Measurements from ENCODE around the gene FAF1.

Gene FAF1

DNA sequence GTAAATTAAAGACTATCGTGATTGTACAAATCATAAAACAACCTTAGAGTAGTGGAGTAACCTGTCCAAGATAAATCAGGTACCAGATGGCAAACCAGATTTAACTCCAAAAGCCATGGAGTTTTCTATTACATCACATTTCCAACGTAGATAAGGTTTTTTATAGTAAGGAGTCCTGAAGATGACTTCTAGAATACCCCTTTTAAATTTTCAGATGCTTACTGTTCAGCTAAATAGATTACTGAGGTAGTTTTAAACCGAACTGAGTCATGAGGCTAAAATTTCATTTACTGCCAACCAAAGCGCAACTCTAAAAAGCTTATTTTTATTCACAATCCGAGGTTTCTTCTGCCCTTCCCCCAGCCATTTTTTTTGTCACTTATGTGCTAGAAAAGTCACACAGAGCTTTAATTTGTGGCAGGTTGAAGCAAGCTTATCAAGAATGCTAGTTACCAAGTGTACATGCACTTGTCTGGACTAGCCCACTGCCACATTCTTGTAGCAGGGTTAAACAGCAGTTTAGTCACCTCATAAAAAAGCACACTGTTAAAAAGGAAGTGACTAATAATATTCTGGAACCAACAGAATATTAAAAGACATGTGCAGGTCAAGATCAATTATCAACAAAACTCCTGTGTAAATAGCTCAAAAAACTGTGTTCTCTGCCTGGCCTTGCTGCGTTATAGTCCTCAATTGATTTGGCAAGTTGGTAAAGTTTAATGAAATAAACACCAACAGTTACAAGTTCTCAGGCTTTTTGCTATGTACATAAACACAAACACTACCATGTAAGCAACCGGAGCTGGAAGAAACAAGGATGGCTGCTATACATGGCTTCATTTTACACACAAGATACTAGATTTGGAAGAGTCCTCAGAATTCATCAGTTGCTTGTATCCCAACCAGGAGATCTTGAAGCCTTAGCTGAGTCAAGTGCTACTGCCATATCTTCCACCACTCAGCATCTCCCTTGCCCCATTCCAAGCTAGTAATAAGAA lies 356.5 kb downstream of the FAF1 start:
- DNase-seq (ENCODE audit: low spot score in 2 of 2) (no peak), ATAC-seq (replicated peaks; ENCODE audit: extremely low read depth, poor library complexity, severe bottlenecking) (no peak)
- no peak overlapping the region for H3K4me3 Mint-ChIP-seq
- no peaks in the 10 kb centered on the region for H3K4me1 Mint-ChIP-seq
- H3K27me3 Mint-ChIP-seq, result no peaks in the 10 kb centered on the region
- no peaks in the 10 kb centered on the region for H3K9me3 Mint-ChIP-seq
- H3K36me3 Mint-ChIP-seq (ENCODE audit: insufficient read depth), result peaks cover 2% of the 10 kb centered on the region
- no peak overlapping the region for H3K27ac Mint-ChIP-seq (ENCODE audit: low read depth)

DNA sequence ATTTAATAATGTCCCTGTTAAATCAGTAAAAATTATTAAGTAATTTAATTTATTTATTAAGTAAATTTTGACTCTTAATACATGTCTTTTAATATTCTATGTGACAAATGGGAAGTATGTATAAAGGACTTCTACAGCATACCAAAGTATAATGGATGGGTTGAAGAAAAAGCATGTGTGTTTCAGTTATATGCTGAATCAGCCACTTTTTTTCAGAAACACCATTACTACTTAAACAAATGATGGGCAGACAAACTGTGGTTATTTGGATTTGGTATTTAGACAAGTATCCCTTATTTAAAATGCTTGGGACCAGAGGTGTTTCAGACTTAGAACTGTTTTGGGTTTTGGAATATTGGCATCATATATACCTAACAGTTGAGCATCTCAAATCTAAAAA lies 360.5 kb downstream of the FAF1 start:
- no peaks in the 10 kb centered on the region for H3K27me3 Mint-ChIP-seq
- H3K4me1 Mint-ChIP-seq, result no peaks in the 10 kb centered on the region
- ATAC-seq (replicated peaks; ENCODE audit: extremely low read depth, poor library complexity, severe bottlenecking) (no peak), DNase-seq (ENCODE audit: low spot score in 2 of 2) (no peak)
- H3K36me3 Mint-ChIP-seq (ENCODE audit: insufficient read depth), result no peaks in the 10 kb centered on the region
- no peaks in the 10 kb centered on the region for H3K9me3 Mint-ChIP-seq
- H3K4me3 Mint-ChIP-seq, result no peak overlapping the region
- H3K27ac Mint-ChIP-seq (ENCODE audit: low read depth), result no peak overlapping the region

DNA sequence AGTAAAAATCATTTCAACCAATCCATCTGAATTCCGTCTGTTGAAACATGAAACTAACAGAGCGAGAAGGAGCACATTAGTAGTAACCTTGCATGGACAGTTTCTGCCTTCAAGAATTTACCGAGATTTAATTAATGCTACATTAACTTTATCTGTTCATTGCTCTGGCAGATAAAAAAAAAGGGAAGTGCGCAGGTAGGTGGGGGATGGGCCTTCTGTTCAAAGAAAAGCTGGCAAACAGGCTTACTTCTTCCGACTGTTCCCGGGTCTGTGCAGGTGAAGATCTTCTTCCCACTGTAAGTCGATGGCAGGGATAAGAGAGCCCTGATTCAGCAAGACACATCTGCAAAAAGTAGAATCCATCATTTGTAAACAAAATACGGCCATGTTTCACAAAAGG lies 364.2 kb downstream of the FAF1 start:
- Mint-ChIP-seq H3K27ac (ENCODE audit: low read depth) (no peak overlapping the region), H3K4me1 (no peaks in the 10 kb centered on the region), H3K4me3 (no peak overlapping the region), H3K27me3 (no peaks in the 10 kb centered on the region), H3K36me3 (ENCODE audit: insufficient read depth) (peaks cover 2% of the 10 kb centered on the region), H3K9me3 (no peaks in the 10 kb centered on the region)
- DNase-seq (ENCODE audit: low spot score in 2 of 2) (no peak), ATAC-seq (replicated peaks; ENCODE audit: extremely low read depth, poor library complexity, severe bottlenecking) (no peak)

DNA sequence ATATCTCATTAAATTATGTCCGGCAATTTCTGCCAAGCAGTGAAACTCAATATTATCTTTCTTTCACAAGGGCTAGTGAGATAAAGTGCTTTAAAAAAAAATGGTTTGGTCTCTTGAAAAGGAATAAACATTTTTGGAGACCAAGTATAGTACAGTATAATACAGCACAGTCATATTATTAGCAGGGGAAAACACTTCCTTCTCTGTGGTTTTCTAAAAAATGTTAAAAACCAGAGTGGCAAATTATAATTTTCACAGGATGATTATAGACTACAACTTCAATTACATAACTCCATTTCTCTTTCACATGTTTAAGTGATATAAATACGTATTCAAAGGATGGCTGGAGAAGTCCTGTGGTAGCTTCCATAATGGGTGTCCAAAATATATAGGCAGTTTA lies 366.6 kb downstream of the FAF1 start:
- no peak for DNase-seq (ENCODE audit: low spot score in 2 of 2)
- peaks cover 6% of the 10 kb centered on the region for H3K36me3 Mint-ChIP-seq (ENCODE audit: insufficient read depth)
- H3K27ac Mint-ChIP-seq (ENCODE audit: low read depth), result no peak overlapping the region
- no peaks in the 10 kb centered on the region for H3K27me3 Mint-ChIP-seq
- no peak for ATAC-seq (replicated peaks; ENCODE audit: extremely low read depth, poor library complexity, severe bottlenecking)
- H3K4me1 Mint-ChIP-seq, result no peaks in the 10 kb centered on the region
- no peak overlapping the region for H3K4me3 Mint-ChIP-seq
- no peaks in the 10 kb centered on the region for H3K9me3 Mint-ChIP-seq

DNA sequence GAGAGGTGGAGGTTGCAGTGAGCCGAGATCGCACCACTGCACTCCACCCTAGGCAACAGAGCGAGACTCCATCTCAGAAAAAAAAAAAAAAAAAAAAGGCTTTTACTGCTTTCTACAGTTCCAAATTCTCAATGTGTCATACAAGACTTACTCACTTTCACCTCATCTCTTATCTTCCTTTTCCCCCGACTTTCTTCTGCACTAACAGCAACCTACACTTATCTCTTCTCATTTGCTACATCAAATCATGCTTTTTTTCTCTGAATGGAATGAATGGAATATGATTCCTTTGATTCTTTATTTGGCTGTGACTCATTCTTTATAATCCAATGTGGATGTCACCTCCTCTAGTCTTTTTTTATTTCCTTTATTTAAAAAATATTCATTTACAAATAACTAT lies 368.5 kb downstream of the FAF1 start:
- DNase-seq (ENCODE audit: low spot score in 2 of 2) (no peak), ATAC-seq (replicated peaks; ENCODE audit: extremely low read depth, poor library complexity, severe bottlenecking) (no peak)
- no peak overlapping the region for H3K27ac Mint-ChIP-seq (ENCODE audit: low read depth)
- no peaks in the 10 kb centered on the region for H3K9me3 Mint-ChIP-seq
- H3K4me3 Mint-ChIP-seq, result no peak overlapping the region
- no peaks in the 10 kb centered on the region for H3K27me3 Mint-ChIP-seq
- H3K36me3 Mint-ChIP-seq (ENCODE audit: insufficient read depth), result peaks cover 9% of the 10 kb centered on the region
- no peaks in the 10 kb centered on the region for H3K4me1 Mint-ChIP-seq

DNA sequence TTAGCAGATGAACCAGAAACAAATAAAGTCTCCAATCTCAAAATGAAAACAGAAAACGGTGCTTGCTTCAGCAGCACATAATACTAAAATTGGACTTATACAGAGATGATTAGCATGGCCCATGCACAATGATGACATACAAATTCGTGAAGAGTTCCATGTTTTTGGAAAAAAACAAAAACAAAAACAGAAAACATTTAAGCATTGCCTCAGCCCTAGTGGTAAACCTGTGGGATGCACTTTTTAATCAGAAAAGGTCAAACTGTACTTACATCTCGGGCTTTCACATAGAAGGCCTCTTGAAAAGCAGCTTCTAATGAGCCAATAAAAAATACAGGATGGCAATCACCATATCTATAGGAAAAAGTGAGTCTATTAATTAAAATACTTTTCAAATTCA lies 377.7 kb downstream of the FAF1 start:
- Mint-ChIP-seq H3K27me3 (no peaks in the 10 kb centered on the region), H3K4me3 (no peak overlapping the region), H3K36me3 (ENCODE audit: insufficient read depth) (peaks cover 8% of the 10 kb centered on the region), H3K4me1 (no peaks in the 10 kb centered on the region), H3K27ac (ENCODE audit: low read depth) (no peak overlapping the region), H3K9me3 (no peaks in the 10 kb centered on the region)
- DNase-seq (ENCODE audit: low spot score in 2 of 2) (no peak), ATAC-seq (replicated peaks; ENCODE audit: extremely low read depth, poor library complexity, severe bottlenecking) (no peak)

DNA sequence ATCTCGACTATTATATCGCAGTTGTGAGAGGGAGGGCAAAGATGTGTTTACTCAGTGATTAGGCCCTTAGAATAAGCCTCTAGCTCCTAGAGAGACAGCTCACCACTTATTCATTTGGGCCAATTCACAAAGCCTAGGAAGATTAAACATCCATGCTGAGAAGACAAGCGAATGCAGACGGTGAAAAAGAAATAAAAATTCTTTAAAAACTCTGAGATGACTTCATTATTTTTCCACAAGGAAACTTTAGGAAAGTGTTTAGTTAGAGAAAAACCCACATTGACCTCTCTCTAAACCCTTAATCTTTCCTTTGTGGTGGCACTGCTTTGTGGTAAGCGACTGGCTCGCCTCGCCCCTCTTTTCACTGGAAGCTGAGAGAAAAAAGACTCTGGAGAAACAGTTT lies 390.0 kb downstream of the FAF1 start:
- H3K27me3 Mint-ChIP-seq, result no peaks in the 10 kb centered on the region
- H3K4me1 Mint-ChIP-seq, result no peaks in the 10 kb centered on the region
- ATAC-seq (replicated peaks; ENCODE audit: extremely low read depth, poor library complexity, severe bottlenecking) (no peak), DNase-seq (ENCODE audit: low spot score in 2 of 2) (no peak)
- no peak overlapping the region for H3K27ac Mint-ChIP-seq (ENCODE audit: low read depth)
- no peaks in the 10 kb centered on the region for H3K9me3 Mint-ChIP-seq
- H3K4me3 Mint-ChIP-seq, result no peak overlapping the region
- peaks cover 20% of the 10 kb centered on the region for H3K36me3 Mint-ChIP-seq (ENCODE audit: insufficient read depth)

DNA sequence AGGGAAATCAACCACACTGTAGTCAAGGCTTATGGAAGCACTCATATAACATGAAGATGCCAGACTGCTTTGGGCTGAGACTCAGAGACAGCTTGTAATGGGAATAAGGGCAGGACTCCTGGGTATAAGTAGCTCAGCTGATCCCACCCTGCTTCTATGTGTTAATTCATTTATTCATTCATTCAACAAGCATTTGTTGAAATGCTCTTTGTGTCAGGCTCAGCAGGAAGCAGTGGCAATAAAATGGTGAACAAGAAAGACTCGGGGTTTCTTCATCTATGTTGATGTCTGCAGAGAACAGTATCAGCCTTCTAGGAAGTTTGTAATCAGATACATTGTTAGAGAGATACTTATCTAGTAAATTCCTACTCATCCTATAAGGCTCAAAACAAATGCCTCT lies 391.3 kb downstream of the FAF1 start:
- Mint-ChIP-seq H3K4me3 (no peak overlapping the region), H3K9me3 (no peaks in the 10 kb centered on the region), H3K27ac (ENCODE audit: low read depth) (no peak overlapping the region), H3K36me3 (ENCODE audit: insufficient read depth) (peaks cover 16% of the 10 kb centered on the region), H3K27me3 (no peaks in the 10 kb centered on the region), H3K4me1 (no peaks in the 10 kb centered on the region)
- ATAC-seq (replicated peaks; ENCODE audit: extremely low read depth, poor library complexity, severe bottlenecking) (no peak), DNase-seq (ENCODE audit: low spot score in 2 of 2) (no peak)

DNA sequence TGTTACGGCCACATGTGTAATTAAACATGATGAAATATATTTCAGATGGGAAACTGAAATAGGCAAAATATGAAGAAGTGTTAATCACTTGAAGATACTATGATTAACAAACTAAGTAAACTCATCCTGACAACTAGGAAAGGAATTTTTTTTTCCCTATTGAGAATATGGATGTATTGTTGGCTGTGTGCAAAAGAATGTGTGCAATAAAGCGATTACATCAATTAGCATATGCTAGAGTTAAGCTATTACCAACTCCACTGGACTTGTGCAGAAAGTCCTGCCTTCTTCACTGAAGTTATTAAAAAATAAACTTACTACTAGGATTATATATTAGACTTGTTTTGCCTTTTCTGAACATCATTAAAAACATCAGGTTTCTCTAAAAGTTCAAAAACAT lies 393.7 kb downstream of the FAF1 start:
- peaks cover 12% of the 10 kb centered on the region for H3K36me3 Mint-ChIP-seq (ENCODE audit: insufficient read depth)
- H3K9me3 Mint-ChIP-seq, result no peaks in the 10 kb centered on the region
- H3K27ac Mint-ChIP-seq (ENCODE audit: low read depth), result no peak overlapping the region
- H3K27me3 Mint-ChIP-seq, result no peaks in the 10 kb centered on the region
- H3K4me3 Mint-ChIP-seq, result no peak overlapping the region
- DNase-seq (ENCODE audit: low spot score in 2 of 2) (no peak), ATAC-seq (replicated peaks; ENCODE audit: extremely low read depth, poor library complexity, severe bottlenecking) (no peak)
- no peaks in the 10 kb centered on the region for H3K4me1 Mint-ChIP-seq

DNA sequence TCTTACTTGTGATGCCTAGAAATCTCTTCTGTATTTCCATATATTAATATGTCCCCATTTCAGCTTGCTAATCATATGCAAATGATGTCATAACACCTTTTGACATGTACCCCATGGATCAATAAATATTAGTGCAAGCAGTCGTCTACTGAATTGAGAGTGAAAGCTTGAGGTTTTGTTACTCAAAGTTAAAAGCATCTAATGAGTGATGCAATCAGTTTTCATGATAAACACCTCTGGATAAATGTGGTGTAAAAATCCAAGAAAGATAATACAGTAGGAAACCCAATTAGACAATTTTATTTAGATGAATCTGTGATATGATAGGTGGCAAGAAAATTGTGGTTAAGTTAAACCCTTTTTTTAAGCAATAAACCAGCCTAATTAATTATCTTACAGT lies 395.6 kb downstream of the FAF1 start:
- DNase-seq (ENCODE audit: low spot score in 2 of 2) (no peak), ATAC-seq (replicated peaks; ENCODE audit: extremely low read depth, poor library complexity, severe bottlenecking) (no peak)
- Mint-ChIP-seq H3K4me3 (no peak overlapping the region), H3K4me1 (peaks cover 4% of the 10 kb centered on the region), H3K27me3 (no peaks in the 10 kb centered on the region), H3K36me3 (ENCODE audit: insufficient read depth) (peaks cover 12% of the 10 kb centered on the region), H3K9me3 (no peaks in the 10 kb centered on the region), H3K27ac (ENCODE audit: low read depth) (no peak overlapping the region)

DNA sequence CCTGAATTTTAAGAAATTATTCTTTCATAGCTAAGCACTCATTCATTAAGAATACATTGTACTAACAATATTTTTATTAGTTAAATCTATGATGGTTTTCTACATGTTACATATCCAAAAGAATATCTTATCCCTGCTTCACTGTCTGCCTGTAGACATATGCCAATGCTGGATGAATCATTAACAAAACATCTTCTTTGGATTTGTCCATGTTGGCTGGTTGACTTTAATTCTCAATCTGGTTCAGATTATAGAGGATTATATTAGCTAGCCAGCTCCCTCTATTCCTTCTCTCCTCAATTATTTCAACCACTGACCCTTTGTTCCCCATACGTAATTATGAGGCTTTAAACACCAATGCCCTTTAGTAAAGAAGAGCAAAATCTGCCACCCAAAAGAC lies 398.0 kb downstream of the FAF1 start:
- no peak for DNase-seq (ENCODE audit: low spot score in 2 of 2)
- H3K4me1 Mint-ChIP-seq, result peaks cover 4% of the 10 kb centered on the region

DNA sequence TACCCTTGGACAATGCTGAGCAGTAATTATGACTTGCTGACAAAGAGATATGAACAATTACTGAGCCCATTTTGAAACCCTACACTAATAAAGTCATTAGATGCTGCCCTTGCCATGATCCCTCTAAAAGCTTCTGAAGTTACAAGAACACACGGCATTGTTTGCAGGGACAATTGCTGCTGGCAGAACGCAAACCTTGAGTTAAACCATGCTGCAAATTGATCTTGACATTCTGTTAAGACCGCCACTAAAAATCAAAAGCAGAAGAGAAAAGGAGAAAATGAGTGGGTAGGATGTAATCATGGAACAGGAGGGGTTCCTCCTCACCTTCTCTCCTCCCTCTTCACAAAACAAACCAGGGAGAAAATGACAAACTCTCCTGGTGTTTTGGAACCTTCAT lies 400.6 kb downstream of the FAF1 start:
- no peaks in the 10 kb centered on the region for H3K9me3 Mint-ChIP-seq
- H3K27me3 Mint-ChIP-seq, result no peaks in the 10 kb centered on the region
- H3K36me3 Mint-ChIP-seq (ENCODE audit: insufficient read depth), result peaks cover 8% of the 10 kb centered on the region
- ATAC-seq (replicated peaks; ENCODE audit: extremely low read depth, poor library complexity, severe bottlenecking), result no peak
- no peak for DNase-seq (ENCODE audit: low spot score in 2 of 2)
- H3K4me1 Mint-ChIP-seq, result peaks cover 4% of the 10 kb centered on the region
- H3K27ac Mint-ChIP-seq (ENCODE audit: low read depth), result no peak overlapping the region
- no peak overlapping the region for H3K4me3 Mint-ChIP-seq

More for the DNA sequence above, 398.0 kb downstream of the FAF1 start:
- Mint-ChIP-seq H3K27me3 (no peaks in the 10 kb centered on the region), H3K9me3 (no peaks in the 10 kb centered on the region), H3K4me3 (no peak overlapping the region), H3K36me3 (ENCODE audit: insufficient read depth) (peaks cover 15% of the 10 kb centered on the region), H3K27ac (ENCODE audit: low read depth) (no peak overlapping the region)
- ATAC-seq (replicated peaks; ENCODE audit: extremely low read depth, poor library complexity, severe bottlenecking), result no peak

DNA sequence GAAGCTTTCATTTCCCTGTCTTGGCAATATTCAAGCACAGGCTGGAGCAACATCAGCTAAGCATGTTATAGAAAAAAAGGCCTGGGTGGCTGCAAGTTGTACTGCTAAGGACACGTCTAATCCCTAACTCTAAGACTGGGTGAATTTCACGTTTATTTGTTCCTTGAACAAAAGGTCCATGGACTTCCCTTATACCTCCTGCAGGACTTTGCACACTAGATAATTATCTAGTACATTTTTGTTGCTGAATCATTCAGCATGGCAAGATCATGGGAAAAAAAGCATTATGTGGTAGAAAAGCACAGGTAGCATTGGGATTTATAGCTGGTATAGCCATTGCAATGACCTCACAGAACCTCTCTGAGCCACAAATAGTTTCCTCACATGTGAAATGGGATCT lies 406.1 kb downstream of the FAF1 start:
- ATAC-seq (replicated peaks; ENCODE audit: extremely low read depth, poor library complexity, severe bottlenecking) (no peak), DNase-seq (ENCODE audit: low spot score in 2 of 2) (no peak)
- Mint-ChIP-seq H3K27ac (ENCODE audit: low read depth) (no peak overlapping the region), H3K36me3 (ENCODE audit: insufficient read depth) (peaks cover 10% of the 10 kb centered on the region), H3K4me3 (no peak overlapping the region), H3K9me3 (no peaks in the 10 kb centered on the region), H3K4me1 (no peaks in the 10 kb centered on the region), H3K27me3 (no peaks in the 10 kb centered on the region)
